Mucosa of descending colon (tissue), 3 donors: ENCODE results near the gene RSPH6A. TPM values are rescaled to one million over a fixed set of nuclear protein-coding genes. Genes with fewer than 3 reads are reported as not detected.

Experiments
- ATAC-seq: fragments of 200-7000 bp; cut with Tn5 transposase; one replicate; pipeline ENCODE4 v1.9.1; 2020; ENCODE audit warnings: mild to moderate bottlenecking, moderate library complexity
- DNase-seq, 3 donors: peaks; one replicate each; pipeline ENCODE4 v3.0.0-alpha.2; 2020
- H3K36me3 ChIP-seq: fragments of 200-600 bp; one replicate; pipeline ENCODE4 v1.8.0; 2021; ENCODE audit warnings: low read depth, mild to moderate bottlenecking
- H3K4me1 ChIP-seq: fragments of 200-600 bp; one replicate; pipeline ENCODE4 v1.8.0; 2021; ENCODE audit warnings: low read depth, mild to moderate bottlenecking
- H3K4me3 ChIP-seq: fragments of 200-600 bp; one replicate; pipeline ENCODE4 v1.8.0; 2021; ENCODE audit warnings: mild to moderate bottlenecking
- H3K9me3 ChIP-seq: fragments of 200-600 bp; one replicate; pipeline ENCODE4 v1.8.0; 2021; ENCODE audit warnings: mild to moderate bottlenecking
- intact Hi-C, 2 donors: fragments of 100-400 bp; cut with DNase I in 1 of 2; cut with micrococcal nuclease in 1 of 2; formaldehyde crosslinking; loops; one replicate each; pipeline versions ENCODE4 v1.11.0 to v1.11.1; 2022; cut with DNase I, micrococcal nuclease
- total RNA-seq, 3 donors: library from RNA; stranded (reverse); fragmentation: NEBNext Ultra II Directional in 2 of 3; extraction: Animal tissue kit (Norgen Biotek cat#: 25700) in 2 of 3; gene quantifications; one replicate each; pipeline versions ENCODE4 v1.2.1 to v1.2.4, GENCODE V29; 2021 to 2023
- TF ChIP-seq, protein P1 (sequence below): fragments of 200-600 bp; IDR thresholded peaks from one replicate; pipeline ENCODE4 v1.8.0; 2022; ENCODE audit warnings: antibody characterized with exemption, mild to moderate bottlenecking
- donor health status: DM: no; HTN: no; CAD: no; lungs with moderate emphysema.
- donor health status: DM: no; HTN: no; CAD: no.
- donor health status: DM: no; HTN: yes; CAD: no.

The RSPH6A gene
- total RNA-seq, 3 donors from 2014 or later = 0.16 to 0.24 (median 0.20) TPM

DNA sequence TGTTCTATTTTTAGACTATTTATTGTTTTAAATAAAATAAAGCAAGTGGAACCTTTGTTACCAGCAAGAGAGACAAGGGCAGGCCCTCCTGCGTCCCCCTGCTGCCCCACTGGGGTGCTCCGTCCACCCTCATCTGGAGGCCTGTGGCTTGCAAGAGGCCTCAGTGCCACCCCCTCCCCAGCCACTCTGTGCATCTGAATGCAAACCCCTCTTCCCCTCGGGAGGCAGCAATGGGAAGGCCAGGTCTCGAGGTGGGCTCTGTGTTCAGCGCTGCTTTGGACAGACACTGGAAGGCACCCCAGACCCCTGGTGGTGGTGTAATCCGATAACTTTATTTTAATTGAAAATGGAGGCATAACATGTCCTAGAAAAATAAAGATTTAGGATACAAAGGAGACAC is 50.6 kb downstream of the RSPH6A start:
- no peaks in the 10 kb centered on the region for H3K36me3 ChIP-seq
- no peaks in the 10 kb centered on the region for H3K9me3 ChIP-seq
- ATAC-seq = no peak
- no peak overlapping the region for H3K4me3 ChIP-seq
- peaks cover 23% of the 10 kb centered on the region for H3K4me1 ChIP-seq
- intact Hi-C loops = no loop called here
- DNase-seq = no peak
- TF ChIP-seq, protein P1, sequence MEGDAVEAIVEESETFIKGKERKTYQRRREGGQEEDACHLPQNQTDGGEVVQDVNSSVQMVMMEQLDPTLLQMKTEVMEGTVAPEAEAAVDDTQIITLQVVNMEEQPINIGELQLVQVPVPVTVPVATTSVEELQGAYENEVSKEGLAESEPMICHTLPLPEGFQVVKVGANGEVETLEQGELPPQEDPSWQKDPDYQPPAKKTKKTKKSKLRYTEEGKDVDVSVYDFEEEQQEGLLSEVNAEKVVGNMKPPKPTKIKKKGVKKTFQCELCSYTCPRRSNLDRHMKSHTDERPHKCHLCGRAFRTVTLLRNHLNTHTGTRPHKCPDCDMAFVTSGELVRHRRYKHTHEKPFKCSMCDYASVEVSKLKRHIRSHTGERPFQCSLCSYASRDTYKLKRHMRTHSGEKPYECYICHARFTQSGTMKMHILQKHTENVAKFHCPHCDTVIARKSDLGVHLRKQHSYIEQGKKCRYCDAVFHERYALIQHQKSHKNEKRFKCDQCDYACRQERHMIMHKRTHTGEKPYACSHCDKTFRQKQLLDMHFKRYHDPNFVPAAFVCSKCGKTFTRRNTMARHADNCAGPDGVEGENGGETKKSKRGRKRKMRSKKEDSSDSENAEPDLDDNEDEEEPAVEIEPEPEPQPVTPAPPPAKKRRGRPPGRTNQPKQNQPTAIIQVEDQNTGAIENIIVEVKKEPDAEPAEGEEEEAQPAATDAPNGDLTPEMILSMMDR = no peak

DNA sequence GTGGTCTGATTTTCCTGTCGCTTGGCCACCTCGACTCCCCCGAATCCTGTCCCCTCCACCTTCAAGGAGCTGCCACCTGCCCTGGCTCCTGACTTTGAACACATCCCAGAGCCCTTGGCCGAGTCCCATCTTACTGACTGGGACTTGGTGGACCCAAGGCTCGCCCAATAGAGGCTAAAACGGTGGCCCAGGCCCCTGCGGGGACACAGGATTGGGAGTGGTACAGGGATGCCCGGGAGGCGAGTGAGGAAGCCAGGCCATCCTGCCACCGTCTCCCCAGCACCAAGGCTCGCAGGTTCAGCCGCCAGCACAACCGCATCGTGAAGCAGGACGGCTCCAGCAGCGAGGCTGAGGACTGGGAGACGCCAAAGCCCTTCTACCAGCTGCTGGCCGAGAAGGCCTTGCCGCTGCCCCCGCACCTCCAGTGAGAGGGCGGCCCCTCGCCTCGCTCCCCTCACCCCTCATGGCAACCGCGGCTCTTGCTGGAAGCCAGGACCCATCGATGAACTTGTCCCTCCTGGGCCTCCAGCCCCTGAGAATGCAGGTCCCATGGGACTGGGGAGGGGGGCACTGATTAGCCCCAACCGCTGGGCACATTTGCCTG is 51.3 kb downstream of the RSPH6A start:
- ATAC-seq (no peak), DNase-seq (peak in 1 of 3 donors; percentile 27)
- H3K36me3 ChIP-seq = no peaks in the 10 kb centered on the region
- intact Hi-C loops = no loop called here
- TF ChIP-seq, protein P1 = no peak
- no peak overlapping the region for H3K4me3 ChIP-seq
- no peaks in the 10 kb centered on the region for H3K9me3 ChIP-seq
- H3K4me1 ChIP-seq = peaks cover 23% of the 10 kb centered on the region

DNA sequence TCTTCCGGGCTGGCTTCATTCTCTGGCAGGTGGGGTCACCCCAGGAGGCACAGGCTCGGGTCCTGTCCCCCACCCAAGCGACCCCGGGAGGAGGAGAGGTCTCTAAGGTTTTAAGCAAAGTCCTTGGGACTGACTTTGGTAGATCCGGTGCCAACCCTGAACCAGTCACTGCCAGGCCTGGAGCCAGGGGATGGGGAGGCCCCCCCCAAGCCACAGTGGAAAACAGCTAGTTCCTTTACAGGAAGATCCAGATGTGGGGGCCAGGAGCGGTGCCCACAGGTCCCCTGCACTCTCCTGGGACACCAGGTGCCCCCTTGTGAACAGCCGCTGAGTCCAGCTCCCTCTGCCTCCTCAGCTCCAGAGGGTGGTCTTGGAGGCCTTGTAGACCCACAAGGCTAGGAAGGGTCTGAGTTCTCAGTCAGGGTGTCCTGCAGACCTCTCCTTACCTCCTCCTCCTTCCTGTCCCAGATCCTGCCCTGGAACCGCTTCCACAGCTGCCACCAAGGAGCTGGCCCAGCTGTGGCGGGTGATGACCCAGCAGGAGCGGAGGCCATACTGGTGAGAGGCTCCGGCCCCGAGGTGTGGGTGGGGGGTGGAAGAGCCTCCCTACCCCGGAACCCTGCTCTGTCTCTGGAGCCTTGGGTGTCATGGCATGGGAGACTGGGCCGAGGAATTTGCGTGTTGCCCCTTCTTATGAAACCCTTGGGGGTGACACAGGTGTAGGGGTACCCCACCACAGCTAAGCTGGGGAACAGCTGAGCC is 52.1 kb downstream of the RSPH6A start:
- ATAC-seq (no peak), DNase-seq (no peak)
- no peak overlapping the region for H3K4me3 ChIP-seq
- peaks cover 23% of the 10 kb centered on the region for H3K4me1 ChIP-seq
- TF ChIP-seq, protein P1 = no peak
- no peaks in the 10 kb centered on the region for H3K36me3 ChIP-seq
- no peaks in the 10 kb centered on the region for H3K9me3 ChIP-seq
- intact Hi-C loops = no loop called here

DNA sequence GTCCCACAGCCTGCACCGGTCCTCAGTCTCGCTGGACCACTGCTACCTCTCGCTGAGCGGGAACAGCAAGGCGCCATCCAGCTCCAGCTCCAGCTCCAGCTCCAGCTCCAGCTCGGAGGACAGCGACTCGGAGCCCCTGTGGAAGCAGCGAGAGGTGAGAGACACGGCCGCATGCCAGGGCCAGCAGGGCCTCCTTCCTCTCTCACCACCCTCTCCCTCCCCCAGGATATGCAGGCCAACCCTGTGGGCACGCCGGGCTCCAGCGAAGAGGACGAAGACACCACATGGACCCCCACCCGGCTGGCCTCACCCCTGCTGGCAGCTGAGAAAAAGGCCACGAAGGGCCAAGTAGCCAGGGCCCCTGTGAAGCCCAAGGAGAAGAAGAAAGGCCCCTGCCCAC is 53.4 kb downstream of the RSPH6A start:
- DNase-seq (no peak), ATAC-seq (no peak)
- H3K36me3 ChIP-seq = no peaks in the 10 kb centered on the region
- TF ChIP-seq, protein P1 = no peak
- intact Hi-C loops = no loop called here
- H3K4me3 ChIP-seq = no peak overlapping the region
- H3K4me1 ChIP-seq = peaks cover 14% of the 10 kb centered on the region
- no peaks in the 10 kb centered on the region for H3K9me3 ChIP-seq

DNA sequence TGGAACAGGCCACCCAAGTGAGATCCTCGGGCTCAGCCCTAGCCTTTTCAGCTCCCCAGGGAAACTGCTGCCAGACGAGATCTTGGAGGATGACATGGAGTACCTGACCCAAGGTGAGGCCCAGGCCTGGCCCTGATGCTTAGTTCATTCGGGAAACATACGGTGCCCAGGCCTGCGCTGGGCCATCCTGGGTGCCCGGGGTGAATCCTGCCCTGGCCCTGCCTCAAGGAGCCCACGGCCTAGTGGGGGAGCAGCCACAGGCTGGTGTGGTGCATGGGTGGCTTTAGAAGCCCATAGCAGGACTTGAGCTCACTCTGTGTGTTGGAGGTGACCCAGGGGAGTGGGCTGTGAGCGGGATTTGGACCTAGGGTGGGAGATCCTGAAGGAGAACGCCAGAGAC is 56.2 kb downstream of the RSPH6A start:
- no peak for DNase-seq
- TF ChIP-seq, protein P1 = no peak

More for the DNA sequence above, 56.2 kb downstream of the RSPH6A start:
- Histone ChIP-seq H3K4me3 (no peak overlapping the region), H3K36me3 (no peaks in the 10 kb centered on the region), H3K9me3 (no peaks in the 10 kb centered on the region), H3K4me1 (peaks cover under 1% of the 10 kb centered on the region)
- intact Hi-C loops = no loop called here
- no peak for ATAC-seq
